Inflammatory macrophage treated with lipopolysaccharide for 4 hours (primary cell): ENCODE results near the gene TIMP3.
A peak's percentile ranks its signal among the peaks of the same experiment; 100 is the strongest.

Experiments used
- DNase-seq: peaks from one replicate; pipeline ENCODE4 v3.0.0-alpha.2; 2020

TIMP3 gene

GRCh38 chr22:32810555-32811133 lies 9.1 kb downstream of the TIMP3 start:
- DNase-seq, result no peak

GRCh38 chr22:32811788-32812545 lies 10.5 kb downstream of the TIMP3 start:
- no peak for DNase-seq

GRCh38 chr22:32814285-32814860 lies 12.9 kb downstream of the TIMP3 start:
- no peak for DNase-seq

- no peak for DNase-seq
These were observed 13.6 kb downstream of the TIMP3 start for GRCh38 chr22:32815059-32815458.

- no peak for DNase-seq
These were observed 14.4 kb downstream of the TIMP3 start for GRCh38 chr22:32815943-32816342.

GRCh38 chr22:32817137-32817730 lies 15.7 kb downstream of the TIMP3 start:
- DNase-seq, result peak; percentile 52

GRCh38 chr22:32818446-32819115 lies 17.1 kb downstream of the TIMP3 start:
- no peak for DNase-seq

- no peak for DNase-seq
These were observed 17.6 kb downstream of the TIMP3 start for GRCh38 chr22:32819120-32819519.

- DNase-seq, result no peak
These were observed 18.9 kb downstream of the TIMP3 start for GRCh38 chr22:32820131-32821119.

GRCh38 chr22:32822179-32822877 lies 20.8 kb downstream of the TIMP3 start:
- DNase-seq, result peak; percentile 5

- DNase-seq, result peak; percentile 19
These were observed 21.7 kb downstream of the TIMP3 start for GRCh38 chr22:32823024-32823730.

- DNase-seq, result no peak
These were observed 23.2 kb downstream of the TIMP3 start for GRCh38 chr22:32824531-32825312.

- DNase-seq, result no peak
These were observed 25.0 kb downstream of the TIMP3 start for GRCh38 chr22:32826537-32826936.

- DNase-seq, result no peak
These were observed 25.6 kb downstream of the TIMP3 start for GRCh38 chr22:32827049-32827602.

- no peak for DNase-seq
These were observed 26.6 kb downstream of the TIMP3 start for GRCh38 chr22:32828150-32828549.

- DNase-seq, result no peak
These were observed 27.1 kb downstream of the TIMP3 start for GRCh38 chr22:32828561-32828960.

GRCh38 chr22:32829451-32829851 lies 27.9 kb downstream of the TIMP3 start:
- no peak for DNase-seq

GRCh38 chr22:32830473-32830872 lies 29.0 kb downstream of the TIMP3 start:
- no peak for DNase-seq

- no peak for DNase-seq
These were observed 29.5 kb downstream of the TIMP3 start for GRCh38 chr22:32830957-32831356.

- DNase-seq, result no peak
These were observed 30.1 kb downstream of the TIMP3 start for GRCh38 chr22:32831584-32831983.
